Brain microvascular endothelial cell (primary cell): ENCODE data around the gene DAB1.

Source experiments
- DNase-seq: peaks from one replicate; pipeline ENCODE4 v3.0.0-alpha.2; 2020
- H3K27ac ChIP-seq: fragments of 250-450 bp; sonication (Bioruptor Pico); 2 replicates; pipeline ENCODE4 v1.5.1; 2020; ENCODE audit warnings: mild to moderate bottlenecking, moderate library complexity
- H3K27me3 ChIP-seq: fragments of 250-450 bp; sonication (Bioruptor Pico); replicated peaks from 2 replicates; pipeline ENCODE4 v1.5.1; 2020; ENCODE audit warnings: mild to moderate bottlenecking
- H3K36me3 ChIP-seq: fragments of 250-450 bp; sonication (Bioruptor Pico); replicated peaks from 2 replicates; pipeline ENCODE4 v1.5.1; 2020; ENCODE audit warnings: mild to moderate bottlenecking
- H3K4me3 ChIP-seq: 2 replicates; pipeline ENCODE4 v1.5.1; 2011; ENCODE audit warnings: low read depth, mild to moderate bottlenecking, control low read depth, low read length, moderate library complexity
- in situ Hi-C: cut with HindIII; loops from 2 replicates; pipeline ENCODE4 v1.10.0; 2017; ENCODE audit warnings: low sequenced_read_pairs, low pct_ligation_motif_present
- TF ChIP-seq, protein P1 (sequence below): IDR thresholded peaks from 2 replicates; pipeline ENCODE4 v1.5.1; 2011; ENCODE audit warnings: low read depth, mild to moderate bottlenecking, moderate library complexity, low read length, control low read depth, inconsistent platforms; ENCODE audit errors: missing control alignments

The DAB1 gene

DNA sequence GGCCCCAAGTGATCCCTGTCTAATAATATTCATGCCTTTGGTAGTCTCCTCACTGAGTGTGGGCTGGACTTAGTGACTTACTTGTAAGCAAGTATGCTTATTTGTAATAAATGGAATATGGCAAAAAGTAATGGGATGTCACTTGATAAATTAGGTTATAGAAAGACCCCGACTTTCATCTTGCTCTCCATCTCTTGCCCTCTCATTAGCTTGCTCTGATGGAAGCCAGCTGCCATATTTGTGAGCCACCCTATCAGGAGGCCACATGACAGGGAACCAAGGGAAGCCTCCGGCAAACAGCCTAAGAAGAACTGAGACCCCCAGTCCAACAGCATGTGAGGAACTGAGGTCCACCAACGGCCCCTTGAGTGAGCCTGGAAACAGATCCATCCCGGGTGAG lies 107.0 kb downstream of the DAB1 start:
- no peak for DNase-seq
- in situ Hi-C loops, result no loop called here
- TF ChIP-seq, protein P1, sequence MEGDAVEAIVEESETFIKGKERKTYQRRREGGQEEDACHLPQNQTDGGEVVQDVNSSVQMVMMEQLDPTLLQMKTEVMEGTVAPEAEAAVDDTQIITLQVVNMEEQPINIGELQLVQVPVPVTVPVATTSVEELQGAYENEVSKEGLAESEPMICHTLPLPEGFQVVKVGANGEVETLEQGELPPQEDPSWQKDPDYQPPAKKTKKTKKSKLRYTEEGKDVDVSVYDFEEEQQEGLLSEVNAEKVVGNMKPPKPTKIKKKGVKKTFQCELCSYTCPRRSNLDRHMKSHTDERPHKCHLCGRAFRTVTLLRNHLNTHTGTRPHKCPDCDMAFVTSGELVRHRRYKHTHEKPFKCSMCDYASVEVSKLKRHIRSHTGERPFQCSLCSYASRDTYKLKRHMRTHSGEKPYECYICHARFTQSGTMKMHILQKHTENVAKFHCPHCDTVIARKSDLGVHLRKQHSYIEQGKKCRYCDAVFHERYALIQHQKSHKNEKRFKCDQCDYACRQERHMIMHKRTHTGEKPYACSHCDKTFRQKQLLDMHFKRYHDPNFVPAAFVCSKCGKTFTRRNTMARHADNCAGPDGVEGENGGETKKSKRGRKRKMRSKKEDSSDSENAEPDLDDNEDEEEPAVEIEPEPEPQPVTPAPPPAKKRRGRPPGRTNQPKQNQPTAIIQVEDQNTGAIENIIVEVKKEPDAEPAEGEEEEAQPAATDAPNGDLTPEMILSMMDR, result no peak
- Histone ChIP-seq H3K36me3 (no peaks in the 10 kb centered on the region), H3K27me3 (no peaks in the 10 kb centered on the region), H3K27ac (no peak overlapping the region), H3K4me3 (no peak overlapping the region)

DNA sequence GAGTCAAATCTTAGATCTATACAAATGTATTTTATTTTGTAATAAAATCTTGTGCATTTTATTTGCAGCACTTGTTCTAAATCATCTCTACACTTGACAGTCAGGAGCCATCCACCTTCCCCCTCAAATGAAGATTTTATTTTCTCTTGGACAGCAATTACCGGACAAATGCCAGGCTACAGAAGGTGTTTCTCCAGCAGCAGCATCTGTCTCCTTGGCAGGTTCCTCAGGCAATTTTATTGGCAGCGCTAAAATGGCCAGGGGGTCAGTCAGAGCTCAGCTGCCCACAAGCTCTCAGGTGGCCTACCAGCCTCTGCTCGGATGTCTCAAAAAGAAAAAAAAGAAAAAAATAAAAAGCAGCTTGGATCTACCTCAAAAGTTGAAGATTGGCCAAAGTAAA lies 107.6 kb downstream of the DAB1 start:
- no peak for DNase-seq
- TF ChIP-seq, protein P1, result no peak
- in situ Hi-C loops, result no loop called here
- no peak overlapping the region for H3K27ac ChIP-seq
- H3K36me3 ChIP-seq, result no peaks in the 10 kb centered on the region
- no peak overlapping the region for H3K4me3 ChIP-seq
- no peaks in the 10 kb centered on the region for H3K27me3 ChIP-seq

DNA sequence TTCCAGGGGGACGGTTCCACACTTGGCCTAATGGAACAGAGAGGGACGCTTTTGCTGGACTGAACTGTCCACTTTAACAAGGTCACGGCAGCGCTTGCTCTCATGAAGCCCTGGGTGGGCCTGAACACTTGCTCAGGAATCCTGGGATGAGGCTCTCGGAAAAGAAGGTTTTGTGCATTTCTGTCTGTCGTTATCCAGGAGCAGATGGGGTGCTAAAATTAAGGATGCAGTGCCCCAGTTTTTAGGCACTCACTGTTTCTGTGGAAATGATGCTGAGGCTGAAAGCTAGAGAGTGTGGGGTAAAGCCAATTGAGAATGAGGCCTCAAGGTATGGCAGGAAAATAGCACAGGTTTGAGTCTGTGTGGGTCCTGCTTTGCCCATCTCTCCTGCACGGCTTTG lies 111.0 kb downstream of the DAB1 start:
- H3K4me3 ChIP-seq, result no peak overlapping the region
- no peak for DNase-seq
- no peaks in the 10 kb centered on the region for H3K27me3 ChIP-seq
- TF ChIP-seq, protein P1, result no peak
- H3K36me3 ChIP-seq, result no peaks in the 10 kb centered on the region
- in situ Hi-C loops, result no loop called here
- no peak overlapping the region for H3K27ac ChIP-seq

DNA sequence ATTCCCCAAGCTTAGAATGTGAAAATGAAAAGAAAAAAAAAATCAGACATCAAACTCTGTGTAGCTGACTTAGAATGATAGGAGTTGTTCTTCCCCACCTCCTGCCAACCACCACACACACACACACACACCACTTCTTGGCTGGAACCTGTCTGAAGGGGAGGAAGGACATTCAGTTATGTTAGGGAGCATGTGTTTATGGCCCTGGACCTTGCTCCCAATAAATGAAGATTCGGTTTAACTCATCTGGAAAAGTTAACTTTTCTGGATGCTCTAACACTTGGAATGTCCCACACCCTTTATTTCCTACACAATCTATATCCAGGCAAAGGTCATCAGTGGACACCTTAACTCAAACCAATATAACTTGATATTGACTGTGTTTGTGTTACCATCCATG lies 112.4 kb downstream of the DAB1 start:
- Histone ChIP-seq H3K27ac (no peak overlapping the region), H3K27me3 (no peaks in the 10 kb centered on the region), H3K4me3 (no peak overlapping the region), H3K36me3 (no peaks in the 10 kb centered on the region)
- no peak for DNase-seq
- TF ChIP-seq, protein P1, result no peak
- in situ Hi-C loops, result no loop called here

DNA sequence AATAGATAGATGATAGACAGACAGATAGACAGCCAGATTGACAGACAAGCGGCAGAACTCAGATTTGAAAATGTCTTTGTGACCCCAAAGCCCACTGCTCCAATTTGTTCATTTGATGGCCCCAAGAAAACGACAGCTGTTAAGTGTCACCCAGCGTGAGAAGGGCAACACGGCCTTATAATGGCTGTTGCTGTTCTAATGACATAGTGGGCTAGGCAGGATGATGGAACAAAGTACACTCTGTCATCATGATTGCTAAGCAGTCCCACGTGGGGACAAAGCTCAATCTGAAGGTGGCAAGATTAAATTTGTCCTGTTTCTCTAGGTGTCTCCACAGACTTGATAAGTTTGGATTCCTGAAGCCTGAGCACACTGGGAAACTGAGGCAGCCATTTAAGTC lies 112.9 kb downstream of the DAB1 start:
- Histone ChIP-seq H3K4me3 (no peak overlapping the region), H3K27ac (no peak overlapping the region), H3K36me3 (no peaks in the 10 kb centered on the region), H3K27me3 (no peaks in the 10 kb centered on the region)
- DNase-seq, result no peak
- TF ChIP-seq, protein P1, result no peak
- in situ Hi-C loops, result no loop called here

DNA sequence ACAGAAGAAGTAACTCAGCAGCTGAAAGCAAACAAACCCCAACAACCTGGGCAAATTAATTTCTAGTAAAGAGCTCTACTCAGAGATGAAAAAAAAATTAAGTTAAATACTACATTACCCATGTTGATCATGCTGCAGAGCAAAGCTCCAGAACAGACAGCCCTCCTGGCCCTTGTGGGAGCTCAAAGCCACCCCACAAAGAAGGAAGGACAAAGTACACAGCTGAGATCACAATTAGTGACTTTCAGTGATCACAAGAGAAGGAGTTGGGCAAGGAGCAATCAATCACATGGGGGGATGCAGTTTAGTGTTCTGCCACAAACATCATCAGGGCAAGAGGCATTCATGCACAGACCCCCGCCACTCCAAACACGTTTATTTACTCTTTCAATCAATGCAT lies 114.2 kb downstream of the DAB1 start:
- Histone ChIP-seq H3K36me3 (no peaks in the 10 kb centered on the region), H3K27me3 (no peaks in the 10 kb centered on the region), H3K4me3 (no peak overlapping the region), H3K27ac (no peak overlapping the region)
- TF ChIP-seq, protein P1, result no peak
- in situ Hi-C loops, result no loop called here
- DNase-seq, result no peak
